Activated CD8-positive, alpha-beta memory T cell treated with anti-CD3 and anti-CD28 coated beads for 4 hours (primary cell): Measurements from ENCODE around the gene RNF207.

Experiments used
- DNase-seq, 2 donors: peaks; one replicate each; pipeline ENCODE4 v3.0.0-alpha.2; 2020; ENCODE audit warnings: low read depth in 2 of 2

RNF207 gene

GRCh38 chr1:6205849-6206519 lies at the start of gene RNF207:
Gene RNF207 (plus strand): TSS chr1:6206119. CDS start chr1:6206536, 417 bp downstream.
- peak; percentile 12 to 29 for DNase-seq

GRCh38 chr1:6157132-6157527 lies 48.8 kb upstream of the RNF207 start:
- DNase-seq, result no peak

- DNase-seq, result no peak
Observed at GRCh38 chr1:6157528-6158174, 48.3 kb upstream of the RNF207 start.

- no peak for DNase-seq
Observed at GRCh38 chr1:6158181-6158580, 47.7 kb upstream of the RNF207 start.

- DNase-seq, result no peak
Observed at GRCh38 chr1:6162341-6162740, 43.6 kb upstream of the RNF207 start.

- DNase-seq, result no peak
Observed at GRCh38 chr1:6162773-6163172, 43.1 kb upstream of the RNF207 start.

- no peak for DNase-seq
Observed at GRCh38 chr1:6163191-6163972, 42.5 kb upstream of the RNF207 start.

GRCh38 chr1:6163973-6164617 lies 41.8 kb upstream of the RNF207 start:
- no peak for DNase-seq

- DNase-seq, result no peak
Observed at GRCh38 chr1:6165027-6165426, 40.9 kb upstream of the RNF207 start.

GRCh38 chr1:6165441-6165985 lies 40.4 kb upstream of the RNF207 start:
- DNase-seq, result no peak

- no peak for DNase-seq
Observed at GRCh38 chr1:6166221-6166620, 39.7 kb upstream of the RNF207 start.

GRCh38 chr1:6166655-6167390 lies 39.1 kb upstream of the RNF207 start:
- DNase-seq, result no peak

GRCh38 chr1:6167391-6168303 lies 38.3 kb upstream of the RNF207 start:
- no peak for DNase-seq

GRCh38 chr1:6168947-6169586 lies 36.9 kb upstream of the RNF207 start:
- no peak for DNase-seq

- no peak for DNase-seq
Observed at GRCh38 chr1:6170116-6170741, 35.7 kb upstream of the RNF207 start.

GRCh38 chr1:6170742-6171201 lies 35.1 kb upstream of the RNF207 start:
- DNase-seq, result no peak

GRCh38 chr1:6171548-6172124 lies 34.3 kb upstream of the RNF207 start:
- no peak for DNase-seq

GRCh38 chr1:6172549-6172948 lies 33.4 kb upstream of the RNF207 start:
- DNase-seq, result no peak
